Kidney (tissue), 14 donors: ENCODE results near the gene SH3RF2. TPM values are rescaled to one million over a fixed set of nuclear protein-coding genes. Genes with fewer than 3 reads are reported as not detected.

Experiments
- DNase-seq, 5 donors: peaks; one replicate each; pipeline ENCODE4 v3.0.0-alpha.2; 2013 to 2020
- FAIRE-seq: peaks from 2 replicates; lab custom pipeline; 2012; peaks lifted over from hg19 to GRCh38; lab: Jason Lieb, UNC
- H3K27ac ChIP-seq, 2 donors: one replicate each; pipeline ENCODE4 v1.7.0; 2013; ENCODE audit warnings: low read depth in 2 of 2, low read length in 2 of 2, inconsistent platforms in 1 of 2
- H3K27me3 ChIP-seq: one replicate; pipeline ENCODE4 v1.7.1; 2013; ENCODE audit warnings: low read length, inconsistent platforms; ENCODE audit not compliant: control insufficient read depth, insufficient read depth
- H3K36me3 ChIP-seq, 3 donors: one replicate each; pipeline versions ENCODE4 v1.7.0 to v1.7.1; 2013; ENCODE audit warnings: low read length in 3 of 3, control low read depth in 1 of 3, inconsistent platforms in 1 of 3; ENCODE audit not compliant: insufficient read depth in 3 of 3, control insufficient read depth in 2 of 3
- H3K4me1 ChIP-seq, 3 donors: one replicate each; pipeline versions ENCODE4 v1.7.0 to v1.7.1; 2013; ENCODE audit warnings: low read length in 3 of 3, inconsistent platforms in 1 of 3, low read depth in 1 of 3; ENCODE audit not compliant: control insufficient read depth in 2 of 3, insufficient read depth in 2 of 3
- H3K4me3 ChIP-seq, 3 donors: one replicate each; pipeline versions ENCODE4 v1.7.0 to v1.8.1; 2013; ENCODE audit warnings: low read length in 3 of 3, control low read depth in 1 of 3, inconsistent platforms in 1 of 3
- H3K9ac ChIP-seq, 3 donors: one replicate each; pipeline versions ENCODE4 v1.7.0 to v1.7.1; 2013; ENCODE audit warnings: low read length in 3 of 3, control low read depth in 1 of 3, inconsistent platforms in 1 of 3
- H3K9me3 ChIP-seq, 3 donors: one replicate each; pipeline versions ENCODE4 v1.7.0 to v1.7.1; 2013; ENCODE audit warnings: low read length in 3 of 3, control low read depth in 1 of 3, inconsistent platforms in 1 of 3; ENCODE audit not compliant: control insufficient read depth in 2 of 3, insufficient read depth in 1 of 3
- intact Hi-C: fragments of 100-400 bp; cut with DNase I; formaldehyde crosslinking; loops from one replicate; pipeline ENCODE4 v1.11.1; 2022
- polyA plus RNA-seq: library from polyadenylated mRNA; stranded (reverse); fragments of 350-450 nt; fragmentation: Illumina TruSeq; extraction: RNeasy Lipid Tissue Mini Kit (QIAGEN cat#74804); gene quantifications from one replicate; pipeline ENCODE4 v1.2.3, GENCODE V29; 2014; ENCODE audit warnings: low read depth, low replicate concordance; ENCODE audit not compliant: insufficient read depth
- total RNA-seq: library from RNA; stranded (reverse); fragmentation: NEBNext Ultra II Directional; extraction: Animal tissue kit (Norgen Biotek cat#: 25700); gene quantifications from one replicate; pipeline ENCODE4 v1.2.1, GENCODE V29; 2021
- TF ChIP-seq, protein P1 (sequence below): IDR thresholded peaks from 3 replicates; pipeline ENCODE4 v1.5.1; 2012; ENCODE audit warnings: mild to moderate bottlenecking, moderate library complexity, borderline replicate concordance; ENCODE audit not compliant: insufficient read depth; ENCODE audit errors: extremely low read depth
- donor health status: control.
- donor health status: control.
- donor health status: control.
- donor health status: control.
- donor health status: control.
- donor health status: DM: yes; HTN: yes; CAD: no.
- donor health status: Normal renal cell carcinoma (clear cell type).

SH3RF2 gene
- total and polyA plus RNA-seq, 2 donors from 2014 or later, result 1.3 to 4.9 TPM

DNA sequence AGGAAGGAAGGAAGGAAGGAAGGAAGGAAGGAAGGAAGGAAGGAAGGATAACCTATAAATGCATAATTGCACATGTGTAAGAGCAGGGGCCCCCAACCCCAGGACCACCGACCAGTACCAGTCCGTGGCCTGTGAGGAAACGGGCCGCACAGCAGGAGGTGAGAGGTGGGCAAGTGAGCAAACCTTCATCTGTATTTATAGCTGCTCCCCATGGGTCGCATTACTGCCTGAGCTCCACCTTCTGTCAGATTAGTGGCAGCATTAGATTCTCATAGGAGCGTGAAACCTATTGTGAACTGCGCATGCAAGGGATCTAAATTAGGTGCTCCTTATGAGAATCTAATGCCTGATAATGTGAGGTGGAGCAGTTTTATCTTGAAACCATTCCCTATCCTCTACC is 66.1 kb downstream of the SH3RF2 start:
- Histone ChIP-seq H3K36me3 (no peaks in the 10 kb centered on the region), H3K27ac (no peak overlapping the region), H3K9me3 (no peaks in the 10 kb centered on the region), H3K9ac (no peak overlapping the region), H3K4me1 (peaks cover 0 to 5% (median 2%) of the 10 kb centered on the region in 3 donors), H3K27me3 (no peaks in the 10 kb centered on the region), H3K4me3 (no peak overlapping the region)
- FAIRE-seq (no peak), DNase-seq (no peak)
- TF ChIP-seq, protein P1, sequence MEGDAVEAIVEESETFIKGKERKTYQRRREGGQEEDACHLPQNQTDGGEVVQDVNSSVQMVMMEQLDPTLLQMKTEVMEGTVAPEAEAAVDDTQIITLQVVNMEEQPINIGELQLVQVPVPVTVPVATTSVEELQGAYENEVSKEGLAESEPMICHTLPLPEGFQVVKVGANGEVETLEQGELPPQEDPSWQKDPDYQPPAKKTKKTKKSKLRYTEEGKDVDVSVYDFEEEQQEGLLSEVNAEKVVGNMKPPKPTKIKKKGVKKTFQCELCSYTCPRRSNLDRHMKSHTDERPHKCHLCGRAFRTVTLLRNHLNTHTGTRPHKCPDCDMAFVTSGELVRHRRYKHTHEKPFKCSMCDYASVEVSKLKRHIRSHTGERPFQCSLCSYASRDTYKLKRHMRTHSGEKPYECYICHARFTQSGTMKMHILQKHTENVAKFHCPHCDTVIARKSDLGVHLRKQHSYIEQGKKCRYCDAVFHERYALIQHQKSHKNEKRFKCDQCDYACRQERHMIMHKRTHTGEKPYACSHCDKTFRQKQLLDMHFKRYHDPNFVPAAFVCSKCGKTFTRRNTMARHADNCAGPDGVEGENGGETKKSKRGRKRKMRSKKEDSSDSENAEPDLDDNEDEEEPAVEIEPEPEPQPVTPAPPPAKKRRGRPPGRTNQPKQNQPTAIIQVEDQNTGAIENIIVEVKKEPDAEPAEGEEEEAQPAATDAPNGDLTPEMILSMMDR, result no peak
- intact Hi-C loops, result no loop called here

DNA sequence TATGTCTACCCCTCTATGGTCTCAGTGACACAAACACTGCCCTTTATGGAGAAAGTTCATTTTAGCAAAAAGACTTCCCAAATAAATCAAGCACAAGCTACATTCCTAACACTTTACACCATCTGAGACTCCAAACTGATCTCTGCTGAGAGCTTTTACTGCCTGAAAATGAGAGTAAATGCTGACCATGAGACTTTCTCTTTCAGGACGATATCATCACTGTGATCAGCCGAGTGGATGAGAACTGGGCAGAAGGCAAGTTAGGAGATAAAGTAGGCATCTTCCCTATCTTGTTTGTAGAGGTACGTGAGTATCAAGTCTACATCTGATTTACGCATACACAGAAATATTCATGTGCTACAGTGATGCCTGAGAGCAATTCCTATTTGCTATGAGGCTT is 67.5 kb downstream of the SH3RF2 start:
- Histone ChIP-seq H3K9me3 (no peaks in the 10 kb centered on the region), H3K36me3 (no peaks in the 10 kb centered on the region), H3K4me1 (peaks cover 0 to 12% (median 2%) of the 10 kb centered on the region in 3 donors), H3K4me3 (no peak overlapping the region), H3K27ac (no peak overlapping the region), H3K27me3 (no peaks in the 10 kb centered on the region), H3K9ac (no peak overlapping the region)
- TF ChIP-seq, protein P1, result no peak
- DNase-seq (no peak), FAIRE-seq (no peak)
- intact Hi-C loops, result no loop called here

DNA sequence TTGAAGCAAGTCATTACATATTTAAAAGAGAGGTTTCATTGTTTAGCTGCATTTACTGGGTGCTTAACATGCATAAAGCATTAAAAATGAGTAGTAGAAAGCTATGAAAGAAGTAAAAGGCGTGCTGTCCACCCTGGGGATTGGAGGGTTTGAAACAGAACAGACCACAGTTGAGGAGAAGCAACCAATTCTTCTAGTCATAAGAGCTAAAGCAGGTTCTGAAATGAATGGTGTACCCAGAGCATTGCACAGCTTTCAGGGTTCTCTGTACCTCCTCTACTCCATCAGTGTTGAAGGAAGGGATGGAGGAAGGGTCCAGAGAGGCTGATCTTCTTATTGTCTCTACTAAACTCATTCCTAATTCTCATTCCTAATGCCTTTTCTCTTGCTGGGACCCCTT is 68.9 kb downstream of the SH3RF2 start:
- Histone ChIP-seq H3K9ac (no peak overlapping the region), H3K27me3 (no peaks in the 10 kb centered on the region), H3K27ac (no peak overlapping the region), H3K9me3 (no peaks in the 10 kb centered on the region), H3K4me1 (peaks cover 0 to 7% (median 2%) of the 10 kb centered on the region in 3 donors), H3K4me3 (no peak overlapping the region), H3K36me3 (no peaks in the 10 kb centered on the region)
- intact Hi-C loops, result no loop called here
- no peak for FAIRE-seq
- DNase-seq, result no peak
- TF ChIP-seq, protein P1, result no peak

DNA sequence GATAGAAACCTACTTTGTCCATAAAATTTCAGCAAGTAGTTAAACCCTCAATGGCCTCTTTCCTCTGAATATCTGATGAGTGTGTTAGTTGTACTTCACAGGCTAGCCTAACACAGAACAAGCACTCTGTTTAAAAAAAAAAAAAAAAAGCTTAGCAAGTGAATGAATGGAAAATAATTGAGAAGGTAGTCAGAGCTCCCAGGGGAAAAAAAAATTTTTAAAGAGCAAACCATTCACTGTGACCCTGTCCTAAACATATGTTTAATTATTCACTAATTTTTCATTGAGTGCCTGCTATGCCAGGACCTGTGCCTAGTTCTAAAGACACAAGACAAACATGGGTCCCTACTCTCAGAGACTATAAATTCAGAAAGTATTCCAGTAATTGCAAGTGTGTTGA is 69.3 kb downstream of the SH3RF2 start:
- FAIRE-seq (peak; percentile 70), DNase-seq (no peak)
- peaks cover 0 to 7% (median 2%) of the 10 kb centered on the region in 3 donors for H3K4me1 ChIP-seq
- intact Hi-C loops, result no loop called here
- H3K4me3 ChIP-seq, result no peak overlapping the region
- H3K27me3 ChIP-seq, result no peaks in the 10 kb centered on the region
- no peak overlapping the region for H3K27ac ChIP-seq
- H3K36me3 ChIP-seq, result no peaks in the 10 kb centered on the region
- TF ChIP-seq, protein P1, result no peak
- H3K9me3 ChIP-seq, result no peaks in the 10 kb centered on the region
- no peak overlapping the region for H3K9ac ChIP-seq
